Measurements from ENCODE around the gene DHRSX.

Gene DHRSX

DNA sequence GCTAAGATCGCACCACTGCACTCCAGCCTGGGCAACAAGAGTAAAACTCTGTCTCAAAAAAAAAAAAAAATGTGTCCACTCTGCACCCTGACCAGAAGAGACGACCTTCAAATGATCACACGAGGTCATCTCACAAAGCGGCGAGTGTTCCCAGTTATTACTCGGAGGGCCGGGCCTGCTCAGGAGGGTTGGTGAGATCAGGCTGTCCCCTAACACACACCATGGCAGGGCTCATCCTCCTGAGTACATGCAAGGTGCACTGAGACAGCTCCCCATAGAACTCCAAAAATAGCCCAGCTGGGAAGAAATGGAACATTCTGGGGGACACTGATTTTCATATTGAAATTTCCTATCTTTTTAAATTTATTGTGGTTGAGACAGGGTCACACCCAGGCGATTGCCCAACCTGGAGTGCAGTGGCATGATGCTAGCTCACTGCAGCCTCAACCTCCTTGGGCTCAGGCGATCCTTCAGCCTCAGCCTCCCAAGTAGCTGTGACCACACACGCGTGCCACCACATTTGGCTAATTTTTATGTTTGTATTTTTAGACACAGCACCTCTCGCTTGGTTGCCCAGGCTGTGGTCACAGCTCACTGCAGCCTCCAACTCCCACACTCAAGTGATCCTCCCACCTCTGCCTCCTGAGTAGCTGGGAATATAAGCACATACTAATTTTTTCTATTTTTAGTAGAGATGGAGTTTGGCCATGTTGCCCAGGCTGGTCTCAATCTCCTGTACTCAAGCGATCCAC lies 51.5 kb downstream of the DHRSX start:
- H3K4me1 ChIP-seq (ENCODE audit: control insufficient read depth in 1 of 2, insufficient read depth in 2 of 2, low read length in 2 of 2), result peaks cover 0 to 13% of the 10 kb centered on the region in 2 donors
- H3K27me3 ChIP-seq (ENCODE audit: low read depth, low read length), result no peaks in the 10 kb centered on the region
- no peak overlapping the region for H3K27ac ChIP-seq (ENCODE audit: low read length)
- H3K9me3 ChIP-seq (ENCODE audit: control insufficient read depth in 1 of 2, low read length in 2 of 2), result no peaks in the 10 kb centered on the region
- H3K4me3 ChIP-seq (ENCODE audit: low read depth in 1 of 2, low read length in 2 of 2), result no peak overlapping the region
- H3K36me3 ChIP-seq (ENCODE audit: control insufficient read depth in 1 of 2, insufficient read depth in 2 of 2, low read length in 2 of 2), result peaks cover 0 to 3% of the 10 kb centered on the region in 2 donors

DNA sequence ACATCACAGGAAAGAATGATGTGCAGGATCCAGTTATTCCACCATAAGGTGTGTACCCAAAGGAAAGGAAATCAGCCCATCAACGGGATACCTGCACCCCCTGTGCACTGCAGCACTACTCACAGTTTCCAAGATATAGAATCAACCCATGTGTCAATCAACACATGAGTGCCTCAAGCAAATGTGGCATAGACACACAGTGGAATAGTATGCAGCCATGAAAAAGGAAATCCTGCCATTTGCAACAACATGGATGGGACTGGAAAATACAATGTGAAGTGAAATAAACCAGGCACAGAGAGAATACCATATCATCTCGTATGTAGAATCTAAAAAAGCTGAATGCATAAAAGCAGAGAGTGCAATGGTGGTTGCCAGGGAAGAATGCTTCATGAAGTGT lies 53.3 kb downstream of the DHRSX start:
- Histone ChIP-seq H3K27me3 (ENCODE audit: low read depth, low read length) (no peaks in the 10 kb centered on the region), H3K27ac (ENCODE audit: low read length) (no peak overlapping the region), H3K4me3 (ENCODE audit: low read depth in 1 of 2, low read length in 2 of 2) (no peak overlapping the region), H3K4me1 (ENCODE audit: control insufficient read depth in 1 of 2, insufficient read depth in 2 of 2, low read length in 2 of 2) (peaks cover 0 to 13% of the 10 kb centered on the region in 2 donors), H3K9me3 (ENCODE audit: control insufficient read depth in 1 of 2, low read length in 2 of 2) (no peaks in the 10 kb centered on the region), H3K36me3 (ENCODE audit: control insufficient read depth in 1 of 2, insufficient read depth in 2 of 2, low read length in 2 of 2) (peaks cover 0 to 1% of the 10 kb centered on the region in 2 donors)

DNA sequence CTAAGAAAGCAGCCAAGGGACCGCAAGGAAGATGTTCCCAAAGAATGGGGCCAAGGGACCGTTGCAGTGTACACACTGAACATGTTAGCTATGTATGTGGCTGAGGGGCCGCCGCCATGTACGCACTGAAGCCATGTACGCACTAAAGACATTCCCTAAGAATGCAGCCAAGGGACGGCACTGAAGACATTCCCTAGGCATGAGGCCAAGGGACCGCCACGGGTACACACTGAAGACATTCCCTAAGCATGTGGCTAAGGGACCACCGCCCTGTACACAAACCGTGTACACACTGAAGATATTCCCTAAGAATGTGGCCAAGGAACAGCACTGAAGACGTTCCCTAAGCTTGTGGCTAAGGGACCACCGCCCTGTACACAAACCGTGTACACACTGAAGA lies 54.0 kb downstream of the DHRSX start:
- Histone ChIP-seq H3K4me3 (ENCODE audit: low read depth in 1 of 2, low read length in 2 of 2) (no peak overlapping the region), H3K27me3 (ENCODE audit: low read depth, low read length) (no peaks in the 10 kb centered on the region), H3K4me1 (ENCODE audit: control insufficient read depth in 1 of 2, insufficient read depth in 2 of 2, low read length in 2 of 2) (peaks cover 0 to 12% of the 10 kb centered on the region in 2 donors), H3K36me3 (ENCODE audit: control insufficient read depth in 1 of 2, insufficient read depth in 2 of 2, low read length in 2 of 2) (no peaks in the 10 kb centered on the region), H3K27ac (ENCODE audit: low read length) (no peak overlapping the region), H3K9me3 (ENCODE audit: control insufficient read depth in 1 of 2, low read length in 2 of 2) (no peaks in the 10 kb centered on the region)

DNA sequence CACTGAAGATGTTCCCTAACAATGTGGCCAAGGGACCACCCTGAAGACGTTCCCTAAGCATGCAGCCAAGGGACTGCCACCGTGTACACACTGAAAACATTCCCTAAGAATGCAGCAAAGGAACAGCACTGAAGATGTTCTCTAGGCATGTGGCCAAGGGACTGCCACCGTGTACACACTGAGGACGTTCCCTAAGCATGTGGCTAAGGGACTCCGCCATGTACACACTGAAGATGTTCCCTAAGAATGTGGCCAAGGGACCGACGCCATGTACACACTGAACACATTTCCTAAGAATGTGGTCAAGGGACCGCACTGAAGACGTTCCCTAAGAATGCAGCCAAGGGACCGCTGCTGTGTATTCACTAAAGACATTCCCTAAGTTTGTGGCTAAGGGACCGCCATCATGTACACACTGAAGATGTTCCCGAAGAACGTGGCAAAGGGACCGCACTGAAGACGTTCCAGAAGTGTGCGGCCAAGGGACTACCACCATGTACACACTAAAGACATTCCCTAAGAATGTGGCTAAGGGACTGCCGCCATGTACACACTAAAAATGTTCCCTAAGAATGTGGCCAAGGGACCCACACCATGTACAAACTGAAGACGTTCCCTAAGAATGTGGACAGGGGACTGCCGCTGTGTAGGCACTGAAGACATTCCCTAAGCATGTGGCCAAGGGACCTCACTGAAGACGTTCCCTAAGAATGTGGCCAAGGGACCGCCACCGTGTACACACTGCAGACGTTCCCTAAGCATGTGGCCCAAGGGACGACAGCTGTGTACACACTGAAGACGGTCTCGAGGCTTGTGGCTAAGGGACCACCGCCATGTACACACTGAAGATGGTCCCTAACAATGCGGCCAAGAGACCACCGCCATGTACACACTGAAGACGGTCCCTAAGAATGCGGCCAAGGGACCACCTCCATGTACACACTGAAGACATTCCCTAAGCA lies 54.8 kb downstream of the DHRSX start:
- H3K9me3 ChIP-seq (ENCODE audit: control insufficient read depth in 1 of 2, low read length in 2 of 2), result no peaks in the 10 kb centered on the region
- H3K4me3 ChIP-seq (ENCODE audit: low read depth in 1 of 2, low read length in 2 of 2), result no peak overlapping the region
- no peak overlapping the region for H3K27ac ChIP-seq (ENCODE audit: low read length)
- H3K36me3 ChIP-seq (ENCODE audit: control insufficient read depth in 1 of 2, insufficient read depth in 2 of 2, low read length in 2 of 2), result no peaks in the 10 kb centered on the region
- H3K27me3 ChIP-seq (ENCODE audit: low read depth, low read length), result no peaks in the 10 kb centered on the region
- H3K4me1 ChIP-seq (ENCODE audit: control insufficient read depth in 1 of 2, insufficient read depth in 2 of 2, low read length in 2 of 2), result peaks cover 0 to 4% of the 10 kb centered on the region in 2 donors

DNA sequence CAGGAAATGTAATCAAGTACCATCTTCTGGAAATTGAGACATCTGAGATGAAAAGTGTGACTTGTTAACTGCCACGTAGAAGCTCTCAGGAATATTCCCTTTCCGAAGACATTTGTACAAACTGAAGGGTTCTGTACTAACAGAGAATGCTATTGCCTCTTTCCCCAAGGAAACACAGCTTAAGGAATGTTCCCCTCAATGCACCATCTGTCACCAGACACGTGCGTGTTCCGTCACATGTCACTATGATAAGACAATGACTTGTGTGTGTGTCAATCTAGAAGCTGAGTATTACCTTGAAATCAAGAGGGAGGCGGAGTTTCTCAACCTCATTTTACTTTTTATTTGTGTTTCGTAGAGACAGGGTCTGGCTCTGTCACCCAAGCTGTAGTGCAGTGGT lies 58.1 kb downstream of the DHRSX start:
- H3K27me3 ChIP-seq (ENCODE audit: low read depth, low read length), result no peaks in the 10 kb centered on the region
- no peaks in the 10 kb centered on the region for H3K9me3 ChIP-seq (ENCODE audit: control insufficient read depth in 1 of 2, low read length in 2 of 2)
- H3K4me1 ChIP-seq (ENCODE audit: control insufficient read depth in 1 of 2, insufficient read depth in 2 of 2, low read length in 2 of 2), result no peaks in the 10 kb centered on the region
- H3K36me3 ChIP-seq (ENCODE audit: control insufficient read depth in 1 of 2, insufficient read depth in 2 of 2, low read length in 2 of 2), result peaks cover 0 to 4% of the 10 kb centered on the region in 2 donors
- no peak overlapping the region for H3K4me3 ChIP-seq (ENCODE audit: low read depth in 1 of 2, low read length in 2 of 2)
- no peak overlapping the region for H3K27ac ChIP-seq (ENCODE audit: low read length)

DNA sequence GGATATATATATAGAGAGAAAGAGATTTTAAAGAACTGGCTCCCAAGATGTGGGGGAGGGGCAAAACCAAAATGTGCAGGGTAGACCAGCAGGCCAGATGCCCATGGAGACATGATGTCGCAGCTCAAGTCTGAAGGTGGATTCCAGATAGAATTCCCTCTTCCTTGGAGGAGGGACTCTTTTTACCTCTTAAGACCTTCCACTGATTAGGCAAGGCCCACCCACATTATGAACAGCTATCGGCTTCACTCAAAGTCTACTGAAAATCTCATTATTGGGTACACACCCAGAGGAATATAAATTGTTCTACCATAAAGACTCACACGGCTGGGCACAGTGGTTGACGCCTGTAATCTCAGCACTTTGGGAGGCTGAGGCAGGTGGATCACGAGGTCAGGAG lies 59.3 kb downstream of the DHRSX start:
- peaks cover 0 to 4% of the 10 kb centered on the region in 2 donors for H3K36me3 ChIP-seq (ENCODE audit: control insufficient read depth in 1 of 2, insufficient read depth in 2 of 2, low read length in 2 of 2)
- H3K4me3 ChIP-seq (ENCODE audit: low read depth in 1 of 2, low read length in 2 of 2), result no peak overlapping the region
- no peak overlapping the region for H3K27ac ChIP-seq (ENCODE audit: low read length)
- no peaks in the 10 kb centered on the region for H3K9me3 ChIP-seq (ENCODE audit: control insufficient read depth in 1 of 2, low read length in 2 of 2)
- H3K27me3 ChIP-seq (ENCODE audit: low read depth, low read length), result no peaks in the 10 kb centered on the region
- H3K4me1 ChIP-seq (ENCODE audit: control insufficient read depth in 1 of 2, insufficient read depth in 2 of 2, low read length in 2 of 2), result no peaks in the 10 kb centered on the region

DNA sequence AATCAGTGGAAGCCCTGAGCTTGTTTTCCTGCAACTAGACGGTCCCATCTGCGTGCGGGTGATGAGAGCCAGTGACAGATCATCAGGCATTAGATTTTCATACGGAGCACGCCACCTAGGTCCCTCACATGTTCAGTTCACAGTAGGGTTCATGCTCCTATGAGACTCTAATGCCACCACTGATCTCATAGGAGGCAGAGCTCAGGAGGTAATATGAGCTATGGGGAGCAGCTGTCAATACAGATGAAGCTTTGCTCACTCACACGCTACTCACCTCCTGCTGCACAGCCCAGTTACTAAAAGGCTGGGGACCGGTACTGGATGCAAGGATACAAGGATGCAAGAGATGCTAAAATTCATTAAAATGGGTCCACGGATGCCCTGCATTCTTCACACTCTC lies 61.2 kb downstream of the DHRSX start:
- H3K27ac ChIP-seq (ENCODE audit: low read length), result no peak overlapping the region
- no peaks in the 10 kb centered on the region for H3K9me3 ChIP-seq (ENCODE audit: control insufficient read depth in 1 of 2, low read length in 2 of 2)
- no peaks in the 10 kb centered on the region for H3K4me1 ChIP-seq (ENCODE audit: control insufficient read depth in 1 of 2, insufficient read depth in 2 of 2, low read length in 2 of 2)
- H3K36me3 ChIP-seq (ENCODE audit: control insufficient read depth in 1 of 2, insufficient read depth in 2 of 2, low read length in 2 of 2), result peaks cover 0 to 4% of the 10 kb centered on the region in 2 donors
- no peak overlapping the region for H3K4me3 ChIP-seq (ENCODE audit: low read depth in 1 of 2, low read length in 2 of 2)
- H3K27me3 ChIP-seq (ENCODE audit: low read depth, low read length), result no peaks in the 10 kb centered on the region

DNA sequence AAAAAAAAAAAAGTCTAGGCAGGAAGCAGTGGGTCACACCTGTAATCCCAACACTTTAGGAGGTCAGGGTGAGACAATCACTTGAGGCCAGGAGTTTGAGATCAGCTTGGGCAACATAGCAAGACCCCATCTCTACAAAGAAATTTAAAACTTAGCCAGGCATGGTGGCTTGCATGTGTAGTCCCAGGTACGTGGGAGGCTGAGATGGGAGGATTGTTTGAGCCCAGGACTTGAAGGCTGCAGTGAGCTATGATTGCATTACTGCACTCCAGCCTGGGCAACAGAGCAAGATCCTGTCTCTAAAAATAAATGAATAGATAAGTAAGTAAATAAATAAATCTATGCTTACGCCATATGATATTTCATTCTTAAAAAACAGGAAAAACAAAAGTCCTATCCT lies 65.3 kb downstream of the DHRSX start:
- H3K27me3 ChIP-seq (ENCODE audit: low read depth, low read length), result no peaks in the 10 kb centered on the region
- H3K36me3 ChIP-seq (ENCODE audit: control insufficient read depth in 1 of 2, insufficient read depth in 2 of 2, low read length in 2 of 2), result peaks cover 0 to 11% of the 10 kb centered on the region in 2 donors
- H3K9me3 ChIP-seq (ENCODE audit: control insufficient read depth in 1 of 2, low read length in 2 of 2), result no peaks in the 10 kb centered on the region
- H3K4me3 ChIP-seq (ENCODE audit: low read depth in 1 of 2, low read length in 2 of 2), result no peak overlapping the region
- H3K27ac ChIP-seq (ENCODE audit: low read length), result no peak overlapping the region
- no peaks in the 10 kb centered on the region for H3K4me1 ChIP-seq (ENCODE audit: control insufficient read depth in 1 of 2, insufficient read depth in 2 of 2, low read length in 2 of 2)

DNA sequence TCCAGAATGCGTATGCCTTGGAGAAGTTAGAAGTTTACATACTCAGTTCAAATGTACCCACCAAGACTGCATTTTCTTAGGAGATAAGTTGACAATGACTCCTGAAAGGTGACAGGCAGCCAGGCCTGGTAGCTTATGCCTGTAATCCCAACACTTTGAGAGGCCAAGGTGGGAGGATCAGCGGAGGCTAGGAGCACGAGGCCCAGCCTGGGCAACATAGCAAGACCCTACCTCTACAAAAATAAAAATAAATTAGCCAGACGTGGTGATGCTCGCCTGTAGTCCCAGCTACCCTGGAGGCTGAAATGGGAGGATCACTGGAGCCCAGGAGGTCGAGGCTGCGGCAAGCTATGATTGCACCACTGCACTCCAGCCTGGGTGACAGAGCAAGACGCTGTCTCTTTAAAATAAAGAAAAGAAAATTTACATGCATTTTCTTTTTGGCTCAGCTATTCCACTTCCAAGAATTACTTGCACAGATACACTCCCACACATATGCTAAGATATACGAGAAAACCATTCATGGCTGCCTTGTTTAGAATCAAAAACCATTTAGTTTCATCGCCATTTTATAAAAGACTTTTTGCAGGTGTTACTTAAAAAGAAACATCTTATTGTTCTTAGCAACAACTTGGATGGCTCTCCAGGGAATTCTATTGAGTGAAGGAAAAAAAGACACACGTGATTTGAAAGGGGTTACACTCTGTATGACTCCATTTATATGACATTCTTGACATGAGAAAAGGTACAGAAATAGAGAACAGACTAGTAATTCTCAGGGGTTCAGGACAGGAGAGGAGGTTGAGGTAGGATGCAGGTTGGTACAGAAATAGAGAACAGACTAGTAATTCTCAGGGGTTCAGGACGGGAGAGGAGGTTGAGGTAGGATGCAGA lies 66.3 kb downstream of the DHRSX start:
- Histone ChIP-seq H3K27ac (ENCODE audit: low read length) (no peak overlapping the region), H3K27me3 (ENCODE audit: low read depth, low read length) (no peaks in the 10 kb centered on the region), H3K4me3 (ENCODE audit: low read depth in 1 of 2, low read length in 2 of 2) (no peak overlapping the region), H3K36me3 (ENCODE audit: control insufficient read depth in 1 of 2, insufficient read depth in 2 of 2, low read length in 2 of 2) (peaks cover 0 to 10% of the 10 kb centered on the region in 2 donors), H3K4me1 (ENCODE audit: control insufficient read depth in 1 of 2, insufficient read depth in 2 of 2, low read length in 2 of 2) (no peaks in the 10 kb centered on the region), H3K9me3 (ENCODE audit: control insufficient read depth in 1 of 2, low read length in 2 of 2) (no peaks in the 10 kb centered on the region)

DNA sequence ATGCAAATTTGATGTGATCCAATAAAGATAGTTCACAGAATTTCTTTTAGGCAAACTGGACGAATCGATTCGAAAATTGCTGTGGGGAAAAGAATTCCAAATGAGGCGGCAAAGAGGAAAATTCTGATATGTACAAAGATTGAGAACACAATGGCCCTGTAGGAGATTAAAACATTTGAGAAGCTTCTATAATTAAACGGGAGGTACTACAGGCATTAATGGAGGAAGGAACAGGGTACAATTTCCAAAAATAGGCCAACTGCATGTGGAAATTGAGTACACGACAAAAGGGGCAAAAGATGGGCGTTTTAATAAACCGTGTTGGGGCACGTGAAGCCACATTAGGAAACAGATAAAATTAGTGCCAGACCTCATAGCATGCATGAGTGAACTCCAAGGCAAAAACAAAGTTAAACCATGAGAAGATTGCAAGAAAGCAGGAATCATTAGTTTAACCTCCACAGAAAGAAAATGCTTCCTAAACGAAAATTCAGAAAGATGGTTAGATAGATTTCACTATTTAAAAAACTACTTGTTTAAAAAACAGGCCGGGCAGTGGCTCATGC lies 68.4 kb downstream of the DHRSX start:
- Histone ChIP-seq H3K27ac (ENCODE audit: low read length) (no peak overlapping the region), H3K36me3 (ENCODE audit: control insufficient read depth in 1 of 2, insufficient read depth in 2 of 2, low read length in 2 of 2) (peaks cover 0 to 10% of the 10 kb centered on the region in 2 donors), H3K4me1 (ENCODE audit: control insufficient read depth in 1 of 2, insufficient read depth in 2 of 2, low read length in 2 of 2) (no peaks in the 10 kb centered on the region), H3K27me3 (ENCODE audit: low read depth, low read length) (no peaks in the 10 kb centered on the region), H3K9me3 (ENCODE audit: control insufficient read depth in 1 of 2, low read length in 2 of 2) (no peaks in the 10 kb centered on the region), H3K4me3 (ENCODE audit: low read depth in 1 of 2, low read length in 2 of 2) (no peak overlapping the region)
